HuH-7 (cell line): ENCODE data around the gene ACTBL2.

Experiments used
- DNase-seq: peaks from one replicate; pipeline ENCODE4 v3.0.0; 2011; ENCODE audit warnings: low spot score

Gene ACTBL2

DNA sequence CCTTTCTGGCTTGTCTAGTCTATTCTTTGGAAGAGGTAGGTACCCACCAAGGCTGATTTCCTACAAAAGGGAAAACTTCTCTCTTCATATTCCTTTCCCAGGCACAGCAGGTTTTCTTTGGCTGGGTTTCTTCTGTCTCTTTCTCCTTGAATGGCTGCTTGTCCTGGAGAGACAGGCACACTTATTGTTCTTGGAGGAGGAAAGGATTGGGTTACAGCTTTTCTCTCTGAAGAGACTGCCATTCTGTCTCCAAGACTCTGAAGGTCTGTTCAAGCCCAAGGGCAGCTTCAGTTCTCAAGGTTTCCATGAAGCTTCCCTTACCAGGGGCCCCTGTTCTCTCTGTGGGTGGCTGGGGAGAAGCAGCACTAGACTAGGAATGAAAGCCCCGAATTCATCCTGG is 33.9 kb downstream of the ACTBL2 start:
- no peak for DNase-seq

GRCh38 chr5:57448287-57448686 is 34.3 kb downstream of the ACTBL2 start:
- DNase-seq: no peak

DNA sequence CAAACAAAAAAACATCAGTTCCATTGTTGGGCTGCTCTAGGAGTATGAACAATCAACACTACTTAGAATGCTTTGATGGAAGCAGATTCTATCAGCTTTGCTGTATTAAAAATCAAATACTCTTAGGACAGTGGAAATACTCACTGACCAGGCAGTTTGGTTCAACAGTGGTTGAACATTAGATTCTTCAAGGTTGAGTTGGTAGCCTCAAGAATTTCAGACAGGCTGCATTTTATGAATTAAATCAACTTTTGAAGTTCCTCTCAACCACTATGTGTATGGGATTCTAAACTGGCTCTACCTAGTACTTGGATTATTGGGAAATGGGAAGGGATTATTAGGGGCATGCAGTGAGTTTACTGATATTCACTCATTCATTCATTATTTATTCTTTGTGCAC is 35.0 kb downstream of the ACTBL2 start:
- no peak for DNase-seq

DNA sequence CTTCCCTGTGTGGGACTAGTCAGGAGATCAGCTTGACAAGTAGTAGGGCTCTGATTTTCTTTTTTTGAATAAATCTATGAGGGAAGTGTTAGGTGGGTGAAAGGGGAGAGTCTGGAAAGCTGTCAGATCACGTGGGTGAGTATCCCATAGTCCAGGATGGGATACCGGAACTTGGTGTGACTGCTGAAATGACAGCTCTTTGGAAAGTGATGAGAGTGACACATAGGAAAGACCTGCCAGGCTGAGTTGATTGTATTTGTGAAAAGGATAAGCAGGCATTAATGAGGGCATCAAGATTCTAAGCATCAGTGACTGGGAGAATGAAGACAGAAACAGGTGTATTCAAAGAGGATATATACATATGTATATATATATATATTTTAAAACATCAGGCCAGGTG is 35.6 kb downstream of the ACTBL2 start:
- DNase-seq: no peak

GRCh38 chr5:57445705-57446037 is 36.9 kb downstream of the ACTBL2 start:
- DNase-seq: no peak

DNA sequence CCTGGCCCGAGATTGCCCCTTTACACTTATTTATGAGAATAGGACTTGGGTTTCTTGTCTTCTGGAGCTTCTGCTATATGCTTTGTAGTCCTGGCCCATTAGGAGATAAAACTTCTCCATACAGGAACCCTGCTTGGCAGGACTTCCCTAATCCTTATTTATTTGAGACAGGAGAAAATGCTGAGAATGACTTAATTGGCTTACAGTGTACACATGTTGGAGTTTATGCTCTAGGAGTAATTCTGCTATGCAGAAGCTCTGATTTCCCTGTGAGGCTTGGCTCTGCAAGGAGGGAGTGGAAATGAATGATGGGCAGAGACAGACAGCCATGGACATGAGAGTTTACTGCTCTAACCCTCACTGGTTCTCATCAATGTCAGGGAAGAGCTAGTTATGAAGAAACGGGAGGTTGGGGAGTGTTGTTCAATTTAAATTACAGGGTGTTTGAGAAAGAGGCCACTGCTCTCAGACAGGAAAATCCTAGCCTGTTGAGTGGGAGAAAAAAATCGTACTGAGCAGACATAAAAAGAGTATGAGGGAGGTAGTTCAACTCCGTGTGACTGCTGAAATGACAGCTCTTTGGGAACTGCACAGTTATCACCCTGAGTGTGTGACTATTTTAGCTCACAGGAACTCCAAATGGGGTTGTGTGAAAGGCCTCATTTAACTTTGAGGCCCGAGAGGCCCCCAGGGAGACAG is 37.5 kb downstream of the ACTBL2 start:
- no peak for DNase-seq

- DNase-seq: no peak
These were observed 40.4 kb downstream of the ACTBL2 start for GRCh38 chr5:57442080-57442839.

DNA sequence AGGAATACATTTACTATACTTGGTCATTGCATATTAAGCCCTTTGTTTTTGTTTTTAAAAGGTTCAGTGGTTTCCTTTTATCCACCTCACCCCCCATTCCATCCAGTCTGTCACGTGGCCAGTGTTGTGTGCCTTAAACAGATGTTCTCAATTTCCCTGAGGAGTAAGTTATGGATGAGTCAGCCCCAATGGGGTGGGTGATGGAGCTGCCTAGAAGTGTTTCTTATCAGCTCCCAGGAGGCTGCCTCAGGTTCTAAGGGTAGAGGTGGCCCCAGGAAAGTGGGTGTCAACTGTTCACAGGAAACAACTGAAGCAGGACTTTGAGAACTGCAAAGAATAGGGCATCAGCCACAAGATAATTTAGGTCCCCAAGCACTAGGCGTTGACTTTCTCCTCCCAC is 41.1 kb downstream of the ACTBL2 start:
- DNase-seq: no peak

DNA sequence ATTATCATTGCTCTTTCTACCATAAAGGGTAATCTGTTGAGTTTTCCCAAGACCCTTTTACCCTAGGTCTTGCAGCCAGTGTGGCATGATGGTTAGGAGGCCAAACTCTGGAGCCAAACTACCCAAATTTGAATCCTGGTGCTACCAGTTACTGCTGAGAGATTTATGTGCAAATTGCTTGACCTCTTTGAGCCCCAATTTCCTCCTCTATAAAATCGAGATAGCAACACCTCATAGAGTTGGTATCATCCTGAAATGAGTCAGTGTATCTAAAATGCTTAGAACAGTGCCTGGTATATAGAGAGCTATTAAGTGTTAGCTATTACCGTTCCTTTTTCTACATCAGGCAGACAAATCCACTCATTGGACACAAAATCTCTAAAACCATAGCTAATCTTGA is 43.0 kb downstream of the ACTBL2 start:
- no peak for DNase-seq

DNA sequence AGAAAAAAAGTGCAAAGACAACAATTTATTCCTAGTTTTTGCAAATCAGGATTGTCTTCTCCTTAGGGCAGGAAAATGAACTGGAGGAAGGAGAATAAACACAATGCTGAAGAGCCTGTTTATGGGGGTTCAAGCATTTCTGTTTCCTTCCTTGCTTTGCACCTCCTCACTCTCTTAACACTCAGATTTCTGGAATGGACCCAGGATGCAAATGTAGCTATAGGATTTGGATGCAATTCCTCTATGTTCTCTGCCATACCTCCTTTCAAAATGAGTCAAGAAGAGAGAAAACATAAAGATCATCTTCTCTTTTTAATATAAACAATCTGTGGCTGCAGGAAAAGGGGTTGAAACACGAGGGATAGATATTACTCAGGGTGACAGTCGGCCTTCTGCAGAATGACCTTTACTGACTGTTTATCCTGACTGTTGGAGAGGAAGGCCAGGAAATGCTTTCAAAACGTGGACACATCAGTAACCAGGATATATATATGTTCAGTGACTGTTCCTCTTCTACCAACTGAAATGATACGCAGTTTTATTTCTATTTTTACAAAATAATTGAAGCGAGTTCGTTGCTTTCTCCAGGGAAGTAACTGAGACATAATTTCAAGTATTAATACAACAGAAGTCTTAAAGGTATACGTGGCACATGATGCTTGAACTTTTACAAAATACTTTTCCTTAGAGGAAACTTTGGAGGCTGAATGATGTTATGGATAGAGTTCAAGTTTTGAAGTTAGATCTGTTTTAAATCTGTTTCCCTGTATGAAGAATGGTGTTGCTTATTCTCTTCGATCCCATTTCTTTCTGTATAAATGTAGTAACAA is 44.4 kb downstream of the ACTBL2 start:
- DNase-seq: no peak

- no peak for DNase-seq
These were observed 46.0 kb downstream of the ACTBL2 start for GRCh38 chr5:57436586-57436985.

DNA sequence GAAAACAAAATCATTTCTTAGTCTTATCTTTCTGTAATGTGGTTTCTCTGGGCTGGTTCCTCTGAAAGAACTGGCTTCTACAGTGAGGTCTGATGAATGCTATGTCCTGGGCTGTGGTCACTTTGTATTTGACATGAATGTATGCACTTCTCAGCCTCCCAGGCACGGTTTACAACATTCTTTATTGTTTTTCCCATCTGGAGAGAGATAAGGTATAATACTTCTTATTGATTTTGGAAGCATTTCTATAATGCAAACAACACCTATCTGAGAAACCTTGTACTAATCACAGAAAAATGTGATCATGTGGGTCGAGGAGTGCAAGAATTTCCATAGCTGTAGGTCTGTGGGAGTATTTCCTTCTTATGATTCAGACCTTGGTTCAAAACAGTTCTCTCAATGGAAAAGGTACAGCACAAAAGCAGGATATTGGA is 46.9 kb downstream of the ACTBL2 start:
- peak; percentile 14 for DNase-seq

- no peak for DNase-seq
These were observed 47.9 kb downstream of the ACTBL2 start for GRCh38 chr5:57434683-57435082.

DNA sequence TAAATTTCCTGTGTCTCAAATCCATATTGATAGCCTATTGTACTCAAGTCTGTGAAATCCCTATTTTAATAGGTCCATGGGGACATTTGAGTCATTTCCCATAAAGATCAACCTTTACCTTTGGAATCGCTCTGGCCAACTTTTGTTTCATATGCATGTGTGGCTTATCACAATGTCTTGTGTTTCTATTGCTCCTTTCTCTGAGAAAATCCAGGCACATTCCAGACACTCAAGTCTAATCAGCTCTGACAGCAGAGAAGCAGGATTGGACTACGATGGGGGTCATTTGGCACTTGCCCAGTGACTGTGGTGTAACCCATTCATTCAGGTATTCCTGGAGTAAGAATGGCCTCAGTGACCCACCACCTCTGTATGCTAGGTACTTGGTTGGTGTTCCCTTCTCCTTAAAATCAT is 48.4 kb downstream of the ACTBL2 start:
- DNase-seq: no peak

- DNase-seq: no peak
These were observed 49.7 kb downstream of the ACTBL2 start for GRCh38 chr5:57432876-57433275.

DNA sequence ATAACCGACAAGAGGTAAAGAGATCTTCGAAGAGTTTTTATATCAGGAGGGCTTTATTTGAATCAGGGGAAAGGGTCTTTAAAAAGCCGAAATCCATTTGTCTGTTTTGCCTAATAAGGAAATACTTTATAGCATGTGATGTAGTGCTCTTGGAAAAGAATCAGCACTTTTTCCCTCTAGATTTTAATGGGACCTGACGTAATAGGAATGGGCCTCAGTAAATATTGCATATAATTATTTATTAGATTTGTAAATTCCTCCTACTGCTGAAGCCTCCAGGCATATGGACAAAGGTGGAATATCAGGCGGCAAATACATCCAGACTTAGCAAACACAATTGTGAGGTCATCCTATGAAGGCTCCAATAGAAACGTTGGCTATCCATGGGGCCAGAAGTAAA is 50.9 kb downstream of the ACTBL2 start:
- DNase-seq: no peak
